WTC11 (cell line): ENCODE measurements around the gene LDB2. TPM values are rescaled to one million over a fixed set of nuclear protein-coding genes. Genes with fewer than 3 reads are reported as not detected.
A peak's percentile ranks its signal among the peaks of the same experiment; 100 is the strongest.

ENCODE experiments used
- ATAC-seq: fragments of 200-7000 bp; cut with Tn5 transposase; 2 replicates; pipeline ENCODE4 v1.10.0; 2021; ENCODE audit warnings: mild to moderate bottlenecking, moderate library complexity
- CTCF ChIA-PET: fragments of 300-600 bp; sonication (Branson Sonifier 250); formaldehyde crosslinking; loops from one replicate; lab custom pipeline; 2021; ENCODE audit warnings: antibody characterized with exemption; lab: Charles Lee
- POLR2A ChIA-PET: fragments of 350-600 bp; sonication (Branson Sonifier 250); formaldehyde crosslinking; loops from one replicate; lab custom pipeline; 2021; ENCODE audit warnings: antibody characterized with exemption; lab: Charles Lee
- DNase-seq: peaks from one replicate; pipeline ENCODE4 v3.0.0; 2021; ENCODE audit warnings: low spot score
- H3K27ac Mint-ChIP-seq: 2 replicates; pipeline ENCODE4 v1.8.0; 2021; ENCODE audit warnings: mixed read lengths
- H3K27me3 Mint-ChIP-seq: 2 replicates; pipeline ENCODE4 v1.8.0; 2021; ENCODE audit warnings: low read depth, mild to moderate bottlenecking, moderate library complexity, mixed read lengths
- H3K36me3 Mint-ChIP-seq: 2 replicates; pipeline ENCODE4 v1.8.0; 2021; ENCODE audit warnings: mixed read lengths
- H3K4me1 Mint-ChIP-seq: 2 replicates; pipeline ENCODE4 v1.8.0; 2022; ENCODE audit warnings: mixed read lengths
- H3K4me3 Mint-ChIP-seq: 2 replicates; pipeline ENCODE4 v1.8.0; 2021; ENCODE audit warnings: mild to moderate bottlenecking, moderate library complexity, mixed read lengths
- H3K9me3 Mint-ChIP-seq: 2 replicates; pipeline ENCODE4 v1.8.0; 2021; ENCODE audit warnings: mixed read lengths
- ATF1 ChIP-seq: sonication (generic); formaldehyde crosslinking; IDR thresholded peaks from 2 replicates; pipeline ENCODE4 v1.8.1; 2023; ENCODE audit warnings: mild to moderate bottlenecking, moderate library complexity, missing genetic modification reagents
- ATF3 ChIP-seq: sonication (generic); formaldehyde crosslinking; conservative IDR thresholded peaks from 2 replicates; pipeline ENCODE4 v1.8.1; 2022; ENCODE audit warnings: mild to moderate bottlenecking, missing genetic modification reagents
- CBFB ChIP-seq: sonication (generic); formaldehyde crosslinking; IDR thresholded peaks from 2 replicates; pipeline ENCODE4 v1.8.1; 2022; ENCODE audit warnings: mild to moderate bottlenecking, low read depth, missing genetic modification reagents
- CREB1 ChIP-seq: sonication (generic); formaldehyde crosslinking; IDR thresholded peaks from 2 replicates; pipeline ENCODE4 v1.8.0; 2023; ENCODE audit warnings: mild to moderate bottlenecking, missing genetic modification reagents
- CTCF ChIP-seq: fragments of 200-600 bp; IDR thresholded peaks from 2 replicates; pipeline ENCODE4 v1.8.0; 2022; ENCODE audit warnings: antibody characterized with exemption
- ERG ChIP-seq: fragments of 250-450 bp; sonication (Bioruptor Pico); IDR thresholded peaks from 2 replicates; pipeline ENCODE4 v1.8.0; 2021; ENCODE audit warnings: mild to moderate bottlenecking
- GRHL2 ChIP-seq: fragments of 250-450 bp; sonication (Bioruptor Pico); IDR thresholded peaks from 2 replicates; pipeline ENCODE4 v1.8.0; 2022; ENCODE audit warnings: mild to moderate bottlenecking, moderate library complexity; ENCODE audit not compliant: insufficient replicate concordance, severe bottlenecking
- JAZF1 ChIP-seq: fragments of 250-450 bp; sonication (Bioruptor Pico); IDR thresholded peaks from 2 replicates; pipeline ENCODE4 v1.9.0; 2021; ENCODE audit warnings: moderate library complexity, mild to moderate bottlenecking, inconsistent platforms
- MAX ChIP-seq: sonication (generic); formaldehyde crosslinking; IDR thresholded peaks from 2 replicates; pipeline ENCODE4 v1.8.0; 2022; ENCODE audit warnings: mild to moderate bottlenecking, missing genetic modification reagents
- MXD4 ChIP-seq: fragments of 250-450 bp; sonication (Bioruptor Pico); IDR thresholded peaks from 2 replicates; pipeline ENCODE4 v1.8.0; 2021; ENCODE audit warnings: mild to moderate bottlenecking, moderate library complexity, borderline replicate concordance
- NFE2L1 ChIP-seq: sonication (generic); formaldehyde crosslinking; IDR thresholded peaks from 2 replicates; pipeline ENCODE4 v1.8.1; 2023; ENCODE audit warnings: missing genetic modification reagents
- NR3C1 ChIP-seq: sonication (generic); formaldehyde crosslinking; conservative IDR thresholded peaks from 2 replicates; pipeline ENCODE4 v1.8.1; 2023; ENCODE audit warnings: low read depth, mild to moderate bottlenecking, missing genetic modification reagents
- PRRX2 ChIP-seq: fragments of 250-450 bp; sonication (Bioruptor Pico); IDR thresholded peaks from 2 replicates; pipeline ENCODE4 v1.8.0; 2021; ENCODE audit warnings: mild to moderate bottlenecking
- TCF7 ChIP-seq: sonication (generic); formaldehyde crosslinking; IDR thresholded peaks from 2 replicates; pipeline ENCODE4 v1.8.0; 2022; ENCODE audit warnings: mild to moderate bottlenecking, low read depth, missing genetic modification reagents, moderate library complexity
- TEAD1 ChIP-seq: sonication (generic); formaldehyde crosslinking; IDR thresholded peaks from 2 replicates; pipeline ENCODE4 v1.8.0; 2022; ENCODE audit warnings: mild to moderate bottlenecking, missing genetic modification reagents
- TEAD4 ChIP-seq: sonication (generic); formaldehyde crosslinking; IDR thresholded peaks from 2 replicates; pipeline ENCODE4 v1.8.0; 2022; ENCODE audit warnings: mild to moderate bottlenecking, missing genetic modification reagents
- ZBTB21 ChIP-seq: sonication (generic); formaldehyde crosslinking; IDR thresholded peaks from 2 replicates; pipeline ENCODE4 v1.8.1; 2023; ENCODE audit warnings: mild to moderate bottlenecking, missing genetic modification reagents, borderline replicate concordance
- ZMAT4 ChIP-seq: fragments of 250-450 bp; sonication (Bioruptor Pico); IDR thresholded peaks from 2 replicates; pipeline ENCODE4 v1.9.0; 2021; ENCODE audit warnings: mild to moderate bottlenecking
- ZNF121 ChIP-seq: sonication (generic); formaldehyde crosslinking; IDR thresholded peaks from 2 replicates; pipeline ENCODE4 v1.8.0; 2023; ENCODE audit warnings: missing genetic modification reagents
- ZNF138 ChIP-seq: sonication (generic); formaldehyde crosslinking; conservative IDR thresholded peaks from 2 replicates; pipeline ENCODE4 v1.8.1; 2022; ENCODE audit warnings: mild to moderate bottlenecking, moderate library complexity, missing genetic modification reagents
- ZNF219 ChIP-seq: sonication (generic); formaldehyde crosslinking; IDR thresholded peaks from 2 replicates; pipeline ENCODE4 v1.8.0; 2023; ENCODE audit warnings: missing genetic modification reagents, mild to moderate bottlenecking, borderline replicate concordance
- ZNF396 ChIP-seq: fragments of 250-450 bp; sonication (Bioruptor Pico); IDR thresholded peaks from 2 replicates; pipeline ENCODE4 v1.8.0; 2021; ENCODE audit warnings: mild to moderate bottlenecking, moderate library complexity, borderline replicate concordance
- total RNA-seq: library from RNA; stranded (reverse); gene quantifications from 3 replicates; pipeline ENCODE4 v1.2.3, GENCODE V29; 2021
- TF ChIP-seq, protein P1 (sequence below): fragments of 250-450 bp; sonication (Bioruptor Pico); conservative IDR thresholded peaks from 2 replicates; pipeline ENCODE4 v1.9.0; 2021; ENCODE audit warnings: mild to moderate bottlenecking

The LDB2 gene
- total RNA-seq, 1 experiment from 2014 or later = 62.4 TPM

DNA sequence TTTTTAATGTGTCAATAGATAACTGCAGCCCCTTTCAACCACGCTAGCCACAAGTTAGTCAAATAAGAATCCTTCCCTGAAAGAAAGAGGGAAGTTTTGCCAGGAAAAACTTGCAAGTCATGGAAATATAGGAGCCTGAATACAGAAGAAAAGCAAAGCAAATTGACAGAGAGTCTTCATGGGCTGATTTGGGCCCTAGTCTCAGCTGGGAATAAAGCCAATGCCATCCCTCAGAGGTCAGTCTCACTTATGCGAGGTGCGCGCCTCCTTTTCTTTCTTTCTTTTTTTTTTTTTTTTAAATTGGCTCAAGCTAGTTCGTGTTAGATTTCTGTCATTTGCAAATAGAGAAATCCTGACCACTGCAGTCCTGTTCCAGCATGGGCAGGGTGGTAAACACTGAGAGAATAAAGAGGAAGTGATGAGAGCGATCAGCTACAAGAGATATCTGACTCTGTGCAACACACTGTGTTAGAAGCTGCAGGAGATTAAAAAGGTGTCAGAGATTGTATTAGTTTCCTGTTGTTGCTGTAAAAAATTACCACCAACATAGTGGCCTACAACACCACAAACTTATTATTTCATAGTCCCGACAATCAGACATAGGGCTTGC lies 299.7 kb downstream of the LDB2 start (continued):
- TF ChIP-seq, protein P1, sequence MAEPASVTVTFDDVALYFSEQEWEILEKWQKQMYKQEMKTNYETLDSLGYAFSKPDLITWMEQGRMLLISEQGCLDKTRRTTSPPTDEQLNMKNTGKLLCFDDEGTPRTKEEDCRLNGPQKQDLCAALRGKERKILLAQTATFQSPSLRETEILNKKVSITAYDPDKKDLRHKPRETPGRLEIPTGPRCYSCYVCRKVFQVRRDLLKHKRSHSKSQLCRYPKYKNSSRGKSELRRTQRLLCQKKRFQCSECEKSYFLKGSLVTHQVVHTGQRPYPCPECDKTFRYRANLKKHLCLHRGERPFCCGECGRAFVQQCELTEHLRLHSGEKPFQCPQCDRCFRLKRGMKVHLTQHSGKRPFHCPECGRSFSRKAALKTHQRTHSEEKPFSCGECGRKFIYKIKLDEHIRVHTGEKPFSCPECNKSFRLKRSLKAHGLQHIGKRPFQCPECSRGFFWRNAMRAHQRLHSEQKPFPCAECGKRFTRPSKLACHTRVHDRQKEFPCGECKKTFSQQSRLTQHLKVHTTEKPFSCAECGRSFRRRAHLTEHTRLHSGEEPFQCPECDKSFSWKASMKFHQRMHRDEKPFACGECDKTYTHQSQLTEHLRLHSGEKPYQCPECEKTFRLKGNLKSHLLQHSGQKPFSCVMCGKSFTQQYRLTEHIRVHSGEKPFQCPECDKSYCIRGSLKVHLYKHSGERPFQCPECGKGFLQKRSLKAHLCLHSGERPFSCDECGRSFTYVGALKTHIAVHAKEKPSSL (CRISPR knock-in tag) = no peak
- TF ChIP-seq CREB1 (CRISPR knock-in tag) = no peak
- no peak for TF ChIP-seq TCF7
- TF ChIP-seq JAZF1 = no peak
- no peak for TF ChIP-seq ZMAT4 (CRISPR knock-in tag)
- TF ChIP-seq ZNF121 (CRISPR knock-in tag) = no peak

DNA sequence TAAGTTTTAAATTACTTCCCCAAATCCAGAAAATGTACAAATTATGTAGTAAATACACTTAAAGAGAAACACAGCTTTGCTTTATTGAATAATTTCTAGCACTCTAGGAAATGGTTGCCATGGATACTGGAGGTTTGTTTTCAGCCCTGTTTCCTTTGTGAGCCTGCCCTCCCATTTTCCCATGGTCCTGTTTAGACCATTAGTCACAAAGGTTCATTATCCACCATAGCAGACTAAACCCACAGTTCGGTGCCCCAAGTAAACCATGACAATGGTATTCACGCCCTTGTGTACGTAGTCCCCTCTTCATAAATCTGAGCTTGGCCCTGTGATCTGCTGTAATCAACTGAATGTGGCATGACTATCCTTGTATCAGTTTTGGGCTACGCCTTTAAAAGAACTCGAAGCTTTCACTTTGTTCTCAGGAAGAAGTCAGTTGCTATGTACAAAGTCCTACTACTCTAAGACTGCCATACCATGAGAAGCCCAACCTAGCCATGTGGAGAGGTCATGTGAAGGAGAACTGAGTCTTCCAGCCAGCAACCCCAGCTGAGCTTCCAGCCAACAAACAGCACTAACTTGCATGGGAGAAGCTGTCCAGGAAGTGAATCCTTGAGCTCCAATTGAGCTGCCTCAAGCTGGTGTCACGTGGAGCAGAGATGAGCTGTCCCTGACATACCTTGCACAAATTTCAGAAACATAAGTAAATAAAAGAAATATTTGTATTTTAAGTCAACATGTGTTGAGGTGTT lies 300.4 kb downstream of the LDB2 start:
- peaks cover 25% of the 10 kb centered on the region for H3K4me1 Mint-ChIP-seq
- no peaks in the 10 kb centered on the region for H3K27me3 Mint-ChIP-seq
- DNase-seq (no peak), ATAC-seq (peak; percentile 22)
- H3K9me3 Mint-ChIP-seq = no peaks in the 10 kb centered on the region
- no peaks in the 10 kb centered on the region for H3K36me3 Mint-ChIP-seq
- TF ChIP-seq CBFB (CRISPR knock-in tag) = no peak
- no peak for TF ChIP-seq ZNF396 (CRISPR knock-in tag)
- no peak for TF ChIP-seq TEAD1 (CRISPR knock-in tag)
- TF ChIP-seq ATF1 = no peak
- no peak for TF ChIP-seq GRHL2 (CRISPR knock-in tag)
- no peak for TF ChIP-seq CTCF
- no peak for TF ChIP-seq NFE2L1 (CRISPR knock-in tag)
- no peak for TF ChIP-seq TEAD4
- TF ChIP-seq MXD4 (CRISPR knock-in tag) = no peak
- no peak for TF ChIP-seq ZNF138
- TF ChIP-seq ZBTB21 = no peak
- no peak for TF ChIP-seq PRRX2 (CRISPR knock-in tag)
- TF ChIP-seq ERG = no peak
- TF ChIP-seq ATF3 (CRISPR knock-in tag) = no peak
- no peak for TF ChIP-seq ZNF219
- TF ChIP-seq MAX (CRISPR knock-in tag) = no peak
- TF ChIP-seq NR3C1 (CRISPR knock-in tag) = no peak
- ChIA-PET POLR2A (no interaction called here), CTCF (interaction anchor here (0.9 to 2.4 kb wide), 2 partner anchors 15 to 26 kb away, joined by 3 to 14 read pairs; no protein-coding TSS in a partner anchor)
- no peak overlapping the region for H3K4me3 Mint-ChIP-seq
- peak overlapping the region; percentile 67 for H3K27ac Mint-ChIP-seq
